ENCODE results near the gene CCDC9B.
A peak's percentile ranks its signal among the peaks of the same experiment; 100 is the strongest.

The CCDC9B gene

DNA sequence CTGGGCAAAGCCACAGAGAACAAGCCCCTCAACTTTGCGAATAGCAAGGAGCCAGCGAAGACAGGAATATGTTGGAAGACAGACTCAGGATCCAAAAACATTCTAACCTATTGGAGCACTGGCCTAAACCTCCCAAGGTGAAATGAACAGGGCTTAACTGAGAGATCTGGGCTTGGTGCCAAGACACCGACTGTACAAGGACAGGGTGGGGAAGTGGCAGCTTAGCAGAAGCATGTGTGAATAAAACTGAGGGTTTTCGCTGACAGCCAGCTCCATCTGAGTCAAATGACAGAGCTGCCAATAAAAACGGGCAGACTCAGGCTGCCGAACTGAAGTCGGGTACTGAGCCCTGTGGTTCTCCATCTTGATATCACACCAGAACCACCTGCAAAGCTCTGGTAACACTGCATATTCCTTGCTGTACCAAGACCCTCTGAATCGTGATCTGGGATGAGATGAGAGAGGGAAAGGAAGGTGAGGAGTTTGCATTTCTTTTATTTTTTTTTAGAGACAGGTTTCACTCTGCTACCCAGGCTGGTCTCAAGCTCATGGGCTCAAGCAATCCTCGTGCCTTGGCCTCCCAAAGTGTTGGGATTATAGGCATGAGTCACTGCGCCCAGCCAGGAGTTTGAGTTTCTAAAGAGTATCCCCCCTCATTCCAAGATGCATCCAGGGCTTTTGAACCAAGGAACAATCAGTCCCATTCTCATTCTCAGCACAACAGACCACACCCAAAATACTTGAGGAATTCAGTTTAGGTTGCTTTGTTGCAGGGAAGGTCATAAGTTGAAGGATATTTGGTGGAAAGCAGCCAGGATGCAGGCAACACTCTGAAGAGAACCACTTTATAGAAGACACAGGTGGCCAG, 27.0 kb downstream of the CCDC9B start:
- no peaks in the 10 kb centered on the region for H3K9me3 ChIP-seq (ENCODE audit: control insufficient read depth, low read length)
- H3K36me3 ChIP-seq (ENCODE audit: control insufficient read depth, insufficient read depth, low read length) = no peaks in the 10 kb centered on the region
- no peak overlapping the region for H3K4me3 ChIP-seq (ENCODE audit: low read depth, low read length)
- no peaks in the 10 kb centered on the region for H3K79me2 ChIP-seq
- H2AFZ ChIP-seq = peak overlapping the region; percentile 28
- H3K27me3 ChIP-seq (ENCODE audit: control insufficient read depth, insufficient read depth, low read length) = no peaks in the 10 kb centered on the region
- H3K9ac ChIP-seq = no peak overlapping the region
- no peaks in the 10 kb centered on the region for H3K4me1 ChIP-seq
- peak overlapping the region; percentile 9 for H3K4me2 ChIP-seq (ENCODE audit: low read length)
- TF ChIP-seq, protein P1, sequence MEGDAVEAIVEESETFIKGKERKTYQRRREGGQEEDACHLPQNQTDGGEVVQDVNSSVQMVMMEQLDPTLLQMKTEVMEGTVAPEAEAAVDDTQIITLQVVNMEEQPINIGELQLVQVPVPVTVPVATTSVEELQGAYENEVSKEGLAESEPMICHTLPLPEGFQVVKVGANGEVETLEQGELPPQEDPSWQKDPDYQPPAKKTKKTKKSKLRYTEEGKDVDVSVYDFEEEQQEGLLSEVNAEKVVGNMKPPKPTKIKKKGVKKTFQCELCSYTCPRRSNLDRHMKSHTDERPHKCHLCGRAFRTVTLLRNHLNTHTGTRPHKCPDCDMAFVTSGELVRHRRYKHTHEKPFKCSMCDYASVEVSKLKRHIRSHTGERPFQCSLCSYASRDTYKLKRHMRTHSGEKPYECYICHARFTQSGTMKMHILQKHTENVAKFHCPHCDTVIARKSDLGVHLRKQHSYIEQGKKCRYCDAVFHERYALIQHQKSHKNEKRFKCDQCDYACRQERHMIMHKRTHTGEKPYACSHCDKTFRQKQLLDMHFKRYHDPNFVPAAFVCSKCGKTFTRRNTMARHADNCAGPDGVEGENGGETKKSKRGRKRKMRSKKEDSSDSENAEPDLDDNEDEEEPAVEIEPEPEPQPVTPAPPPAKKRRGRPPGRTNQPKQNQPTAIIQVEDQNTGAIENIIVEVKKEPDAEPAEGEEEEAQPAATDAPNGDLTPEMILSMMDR (IDR thresholded peaks at IDR 0.05) = no peak
- H3K27ac ChIP-seq = no peak overlapping the region

DNA sequence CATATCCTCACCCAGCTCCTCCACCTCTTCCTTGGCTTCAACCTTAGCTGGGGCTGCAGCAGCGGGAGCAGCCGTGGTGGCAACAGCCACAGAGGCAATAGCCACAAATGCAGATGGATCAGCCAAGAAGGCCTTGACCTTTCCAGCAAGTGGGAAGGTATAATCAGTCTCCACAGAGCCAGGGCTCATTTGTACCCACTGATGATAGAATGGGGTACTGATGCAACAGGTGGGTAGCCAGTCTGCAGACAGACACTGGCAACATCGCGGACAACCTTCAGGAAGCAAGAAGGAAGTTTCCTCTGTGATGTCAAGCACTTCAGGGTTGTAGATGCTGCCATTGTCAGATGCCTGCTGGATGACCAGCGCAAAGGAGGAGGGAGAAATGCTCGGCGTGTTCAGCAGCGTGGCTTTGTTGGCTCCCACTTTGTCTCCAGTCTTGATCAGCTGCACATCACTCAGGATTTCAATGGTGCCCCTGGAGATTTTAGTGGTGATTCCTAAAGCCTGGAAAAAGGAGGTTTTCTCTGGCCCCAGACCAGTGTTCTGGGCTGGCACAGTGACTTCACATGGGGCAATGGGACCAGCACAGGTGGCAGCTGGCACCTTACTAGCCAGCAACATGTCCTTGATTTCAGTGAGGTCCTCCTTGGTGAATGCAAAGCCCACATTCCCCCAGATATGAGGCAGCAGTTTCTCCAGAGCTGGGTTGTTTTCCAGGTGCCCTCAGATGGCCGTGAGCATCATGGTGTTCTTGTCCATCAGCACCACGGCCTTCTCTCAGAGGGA, 28.2 kb downstream of the CCDC9B start:
- H3K36me3 ChIP-seq (ENCODE audit: control insufficient read depth, insufficient read depth, low read length) = no peaks in the 10 kb centered on the region
- H3K79me2 ChIP-seq = no peaks in the 10 kb centered on the region
- H3K9ac ChIP-seq = no peak overlapping the region
- H3K27me3 ChIP-seq (ENCODE audit: control insufficient read depth, insufficient read depth, low read length) = no peaks in the 10 kb centered on the region
- no peak overlapping the region for H3K4me3 ChIP-seq (ENCODE audit: low read depth, low read length)
- no peaks in the 10 kb centered on the region for H3K4me1 ChIP-seq
- no peak overlapping the region for H2AFZ ChIP-seq
- no peak overlapping the region for H3K4me2 ChIP-seq (ENCODE audit: low read length)
- TF ChIP-seq, protein P1 (IDR thresholded peaks at IDR 0.05) = no peak
- H3K27ac ChIP-seq = no peak overlapping the region
- H3K9me3 ChIP-seq (ENCODE audit: control insufficient read depth, low read length) = no peaks in the 10 kb centered on the region

DNA sequence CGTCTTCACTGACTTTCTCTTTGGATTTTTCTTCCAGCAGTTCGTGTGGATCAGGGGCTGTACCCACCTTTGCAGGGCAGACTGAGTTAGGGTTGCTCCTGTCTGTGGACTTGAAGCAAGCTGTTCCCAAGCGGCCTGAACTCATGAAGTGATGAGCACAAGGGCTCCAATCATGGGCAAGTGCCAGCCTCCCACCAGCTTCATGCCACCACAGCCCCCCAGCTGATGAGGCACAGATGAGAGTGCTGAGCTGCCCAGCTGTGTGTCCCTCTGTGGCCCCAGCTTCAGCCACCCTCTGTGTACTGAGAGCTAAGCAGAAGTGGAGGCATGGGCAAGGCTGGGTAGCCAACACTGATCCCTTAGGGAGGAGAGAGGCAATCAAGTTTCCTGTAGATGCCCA, 29.7 kb downstream of the CCDC9B start:
- no peak overlapping the region for H3K9ac ChIP-seq

DNA sequence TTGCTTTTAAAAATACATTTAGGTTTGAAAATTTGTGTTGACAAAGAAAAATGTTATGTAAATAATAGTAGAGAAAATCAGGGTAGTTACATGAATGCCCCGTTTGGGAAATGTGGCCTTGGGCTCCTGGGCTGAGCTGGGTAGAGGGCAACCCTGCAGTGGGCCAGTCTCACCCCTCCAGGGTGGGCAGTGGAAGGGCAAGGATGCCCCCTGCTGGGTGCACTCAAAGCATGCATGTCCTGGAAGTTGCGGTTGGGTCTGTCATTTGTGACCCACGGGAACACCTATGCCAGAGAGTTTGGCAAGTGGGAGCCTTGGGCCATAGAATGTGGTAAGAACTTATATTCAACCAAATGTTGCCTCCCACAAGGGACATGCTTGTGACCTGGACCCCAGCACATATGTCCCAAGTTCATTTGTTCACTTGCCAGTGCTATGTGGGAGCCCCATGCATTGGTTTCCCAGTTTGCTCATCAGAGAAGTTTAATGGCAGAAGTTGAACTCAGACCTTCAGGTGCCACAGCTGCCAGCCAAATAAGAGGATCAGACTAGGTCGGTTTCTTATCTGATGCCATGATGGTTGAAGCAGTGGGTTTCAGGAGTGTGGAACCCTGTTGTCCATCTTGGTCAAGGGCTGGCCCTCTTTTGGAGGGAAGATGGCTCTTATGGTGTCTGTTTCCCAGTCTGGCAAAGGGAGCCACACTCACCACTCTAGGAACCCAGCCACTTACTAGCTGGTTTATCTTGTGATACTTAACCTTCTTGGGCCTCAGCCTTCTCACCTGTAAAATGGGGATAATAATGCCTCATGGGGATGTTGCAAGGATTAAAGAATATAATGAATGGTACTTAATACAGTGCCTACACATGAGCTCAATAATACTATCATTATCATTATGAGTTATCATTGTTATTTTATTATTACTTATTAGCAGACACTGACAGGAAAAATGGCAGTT, 30.5 kb downstream of the CCDC9B start:
- Histone ChIP-seq H3K79me2 (no peaks in the 10 kb centered on the region), H3K27ac (no peak overlapping the region), H3K27me3 (ENCODE audit: control insufficient read depth, insufficient read depth, low read length) (no peaks in the 10 kb centered on the region), H3K4me2 (ENCODE audit: low read length) (no peak overlapping the region), H3K9ac (no peak overlapping the region), H3K4me3 (ENCODE audit: low read depth, low read length) (no peak overlapping the region), H3K4me1 (no peaks in the 10 kb centered on the region), H2AFZ (no peak overlapping the region), H3K9me3 (ENCODE audit: control insufficient read depth, low read length) (no peaks in the 10 kb centered on the region), H3K36me3 (ENCODE audit: control insufficient read depth, insufficient read depth, low read length) (no peaks in the 10 kb centered on the region)
- TF ChIP-seq, protein P1 (IDR thresholded peaks at IDR 0.05) = peak; percentile 34

More for the DNA sequence above, 29.7 kb downstream of the CCDC9B start:
- Histone ChIP-seq H2AFZ (no peak overlapping the region), H3K27ac (no peak overlapping the region), H3K79me2 (no peaks in the 10 kb centered on the region), H3K9me3 (ENCODE audit: control insufficient read depth, low read length) (no peaks in the 10 kb centered on the region), H3K4me3 (ENCODE audit: low read depth, low read length) (no peak overlapping the region), H3K4me1 (no peaks in the 10 kb centered on the region), H3K36me3 (ENCODE audit: control insufficient read depth, insufficient read depth, low read length) (no peaks in the 10 kb centered on the region), H3K27me3 (ENCODE audit: control insufficient read depth, insufficient read depth, low read length) (no peaks in the 10 kb centered on the region), H3K4me2 (ENCODE audit: low read length) (no peak overlapping the region)
- TF ChIP-seq, protein P1 (IDR thresholded peaks at IDR 0.05) = no peak

Measured in parathyroid adenoma (tissue), 2 donors.